HepG2 (cell line): ENCODE measurements around the gene RIPOR1. TPM values are rescaled to one million over a fixed set of nuclear protein-coding genes. Genes with fewer than 3 reads are reported as not detected.
A peak's percentile ranks its signal among the peaks of the same experiment; 100 is the strongest.

Experiments
- CHD4 ChIP-seq: fragments of 200-600 bp; sonication (generic); IDR thresholded peaks from 2 replicates; pipeline ENCODE4 v1.7.0; 2017; ENCODE audit warnings: mild to moderate bottlenecking, low read length, borderline replicate concordance
- GTF2F1 ChIP-seq: fragments of 150-350 bp; IDR thresholded peaks from 2 replicates; pipeline ENCODE4 v1.6.1; 2014; ENCODE audit warnings: low read length
- KAT2B ChIP-seq: fragments of 150-350 bp; IDR thresholded peaks from 2 replicates; pipeline ENCODE4 v1.6.1; 2014; ENCODE audit warnings: low read depth, low read length, borderline replicate concordance
- STAT5B ChIP-seq: sonication (generic); formaldehyde crosslinking; IDR thresholded peaks from 2 replicates; pipeline ENCODE4 v1.4.0; 2020; ENCODE audit warnings: missing genetic modification reagents
- ZHX1 ChIP-seq: sonication (generic); formaldehyde crosslinking; IDR thresholded peaks from 2 replicates; pipeline ENCODE4 v1.8.1; 2022; ENCODE audit warnings: low read depth, mild to moderate bottlenecking, missing genetic modification reagents
- ZNF318 ChIP-seq: sonication (generic); formaldehyde crosslinking; IDR thresholded peaks from 2 replicates; pipeline ENCODE4 v1.4.0; 2020; ENCODE audit warnings: mild to moderate bottlenecking, missing genetic modification reagents
- ZNF333 ChIP-seq: sonication (generic); formaldehyde crosslinking; IDR thresholded peaks from 2 replicates; pipeline ENCODE4 v1.4.0; 2020; ENCODE audit warnings: mild to moderate bottlenecking, missing genetic modification reagents, borderline replicate concordance
- ZNF546 ChIP-seq: sonication (generic); formaldehyde crosslinking; conservative IDR thresholded peaks from 2 replicates; pipeline ENCODE4 v1.8.1; 2023; ENCODE audit warnings: mild to moderate bottlenecking, missing genetic modification reagents
- ZNF766 ChIP-seq: sonication (generic); formaldehyde crosslinking; IDR thresholded peaks from 2 replicates; pipeline ENCODE4 v1.5.0; 2020; ENCODE audit warnings: missing genetic modification reagents, borderline replicate concordance
- polyA plus RNA-seq, 8 experiments: library from polyadenylated mRNA; depleted of rRNA in 3 of 8; stranded (reverse) in 7 of 8; unstranded in 1 of 8; fragments of >200 nt; fragmentation: Illumina TruSeq in 4 of 8; extraction: Trizol in 4 of 8; gene quantifications; 2 replicates each; pipeline versions ENCODE4 v1.2.1 to v1.2.3, GENCODE V29; 2011 to 2016; ENCODE audit warnings: low read depth in 4 of 8, missing spikeins in 1 of 8, mixed read lengths in 1 of 8; ENCODE audit not compliant: insufficient read depth in 1 of 8
- total RNA-seq, 5 experiments: library from RNA; depleted of rRNA; stranded (reverse); fragments of >200 nt; fragmentation: Illumina TruSeq; extraction: Trizol; gene quantifications; 2 replicates each; pipeline ENCODE4 v1.2.3, GENCODE V29; 2016; ENCODE audit warnings: low read depth in 1 of 5
- TF ChIP-seq, protein P1 (sequence below): sonication (generic); formaldehyde crosslinking; IDR thresholded peaks from 2 replicates; pipeline ENCODE4 v1.4.0; 2020; ENCODE audit warnings: missing genetic modification reagents, borderline replicate concordance
- TF ChIP-seq, protein P2 (sequence below): sonication (generic); formaldehyde crosslinking; IDR thresholded peaks from 2 replicates; pipeline ENCODE4 v1.5.0; 2020; ENCODE audit warnings: mild to moderate bottlenecking, missing genetic modification reagents, borderline replicate concordance

The RIPOR1 gene
- total and polyA plus RNA-seq, 2 of the 13 experiments (the other 11 are each of a cell fraction or from before 2014, with no cell fraction given), result 4.6 to 8.1 TPM

DNA sequence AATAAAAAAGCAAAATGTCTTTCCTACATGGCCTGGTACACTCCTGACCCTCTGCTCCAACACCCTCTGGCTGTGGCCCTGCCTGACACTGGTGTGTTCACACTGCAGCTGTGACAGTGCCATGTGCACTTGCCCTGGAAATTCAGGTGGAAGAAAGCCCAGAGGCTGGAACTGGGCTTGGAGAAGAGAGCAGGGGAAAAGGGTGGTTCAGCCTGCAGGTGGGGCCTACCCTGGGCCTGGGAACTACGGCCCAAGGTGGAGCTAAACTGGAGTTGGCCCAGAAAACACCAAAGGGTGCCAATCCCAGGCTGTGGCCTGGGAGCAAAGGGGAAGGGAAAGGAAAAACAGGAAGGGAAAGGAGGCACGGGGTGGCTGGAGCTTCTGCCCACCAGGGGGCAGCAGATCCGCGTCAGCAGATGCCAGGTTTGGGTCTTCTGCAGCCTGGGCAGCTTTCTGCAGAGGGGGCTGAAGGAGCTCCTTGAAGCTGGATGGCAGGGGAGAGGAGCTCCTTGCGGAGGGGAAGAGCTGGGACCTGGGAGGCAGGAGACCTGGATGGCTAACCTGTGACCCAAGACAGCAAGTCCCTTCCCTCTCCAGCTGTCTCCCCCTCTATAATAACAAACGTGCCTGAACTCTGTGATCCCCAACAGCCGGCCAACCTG, 18.3 kb downstream of the RIPOR1 start (continued):
- TF ChIP-seq, protein P1, sequence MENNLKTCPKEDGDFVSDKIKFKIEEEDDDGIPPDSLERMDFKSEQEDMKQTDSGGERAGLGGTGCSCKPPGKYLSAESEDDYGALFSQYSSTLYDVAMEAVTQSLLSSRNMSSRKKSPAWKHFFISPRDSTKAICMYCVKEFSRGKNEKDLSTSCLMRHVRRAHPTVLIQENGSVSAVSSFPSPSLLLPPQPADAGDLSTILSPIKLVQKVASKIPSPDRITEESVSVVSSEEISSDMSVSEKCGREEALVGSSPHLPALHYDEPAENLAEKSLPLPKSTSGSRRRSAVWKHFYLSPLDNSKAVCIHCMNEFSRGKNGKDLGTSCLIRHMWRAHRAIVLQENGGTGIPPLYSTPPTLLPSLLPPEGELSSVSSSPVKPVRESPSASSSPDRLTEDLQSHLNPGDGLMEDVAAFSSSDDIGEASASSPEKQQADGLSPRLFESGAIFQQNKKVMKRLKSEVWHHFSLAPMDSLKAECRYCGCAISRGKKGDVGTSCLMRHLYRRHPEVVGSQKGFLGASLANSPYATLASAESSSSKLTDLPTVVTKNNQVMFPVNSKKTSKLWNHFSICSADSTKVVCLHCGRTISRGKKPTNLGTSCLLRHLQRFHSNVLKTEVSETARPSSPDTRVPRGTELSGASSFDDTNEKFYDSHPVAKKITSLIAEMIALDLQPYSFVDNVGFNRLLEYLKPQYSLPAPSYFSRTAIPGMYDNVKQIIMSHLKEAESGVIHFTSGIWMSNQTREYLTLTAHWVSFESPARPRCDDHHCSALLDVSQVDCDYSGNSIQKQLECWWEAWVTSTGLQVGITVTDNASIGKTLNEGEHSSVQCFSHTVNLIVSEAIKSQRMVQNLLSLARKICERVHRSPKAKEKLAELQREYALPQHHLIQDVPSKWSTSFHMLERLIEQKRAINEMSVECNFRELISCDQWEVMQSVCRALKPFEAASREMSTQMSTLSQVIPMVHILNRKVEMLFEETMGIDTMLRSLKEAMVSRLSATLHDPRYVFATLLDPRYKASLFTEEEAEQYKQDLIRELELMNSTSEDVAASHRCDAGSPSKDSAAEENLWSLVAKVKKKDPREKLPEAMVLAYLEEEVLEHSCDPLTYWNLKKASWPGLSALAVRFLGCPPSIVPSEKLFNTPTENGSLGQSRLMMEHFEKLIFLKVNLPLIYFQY (CRISPR knock-in tag), result peak; percentile 85
- TF ChIP-seq, protein P2, sequence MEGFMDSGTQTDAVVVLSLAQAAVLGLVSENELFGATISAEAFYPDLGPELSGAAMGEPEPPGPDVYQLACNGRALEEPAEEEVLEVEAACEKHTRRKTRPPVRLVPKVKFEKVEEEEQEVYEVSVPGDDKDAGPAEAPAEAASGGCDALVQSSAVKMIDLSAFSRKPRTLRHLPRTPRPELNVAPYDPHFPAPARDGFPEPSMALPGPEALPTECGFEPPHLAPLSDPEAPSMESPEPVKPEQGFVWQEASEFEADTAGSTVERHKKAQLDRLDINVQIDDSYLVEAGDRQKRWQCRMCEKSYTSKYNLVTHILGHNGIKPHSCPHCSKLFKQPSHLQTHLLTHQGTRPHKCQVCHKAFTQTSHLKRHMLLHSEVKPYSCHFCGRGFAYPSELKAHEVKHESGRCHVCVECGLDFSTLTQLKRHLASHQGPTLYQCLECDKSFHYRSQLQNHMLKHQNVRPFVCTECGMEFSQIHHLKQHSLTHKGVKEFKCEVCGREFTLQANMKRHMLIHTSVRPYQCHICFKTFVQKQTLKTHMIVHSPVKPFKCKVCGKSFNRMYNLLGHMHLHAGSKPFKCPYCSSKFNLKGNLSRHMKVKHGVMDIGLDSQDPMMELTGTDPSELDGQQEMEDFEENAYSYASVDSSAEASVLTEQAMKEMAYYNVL (CRISPR knock-in tag), result no peak
- no peak for TF ChIP-seq ZNF546 (CRISPR knock-in tag)
- no peak for TF ChIP-seq KAT2B
- TF ChIP-seq CHD4, result no peak
- TF ChIP-seq ZNF766, result no peak
- no peak for TF ChIP-seq ZNF318
- no peak for TF ChIP-seq STAT5B (CRISPR knock-in tag)
- no peak for TF ChIP-seq GTF2F1
- TF ChIP-seq ZNF333 (CRISPR knock-in tag), result no peak
- TF ChIP-seq ZHX1, result no peak
